IMR-90 (cell line): ENCODE measurements around the gene DUSP10. TPM values are rescaled to one million over a fixed set of nuclear protein-coding genes. Genes with fewer than 3 reads are reported as not detected.

Experiments used
- ATAC-seq: fragments of 200-7000 bp; cut with Tn5 transposase; 2 replicates; pipeline ENCODE4 v1.9.1; 2020; ENCODE audit warnings: low read depth, mild to moderate bottlenecking, moderate library complexity
- BruUV-seq: library from RNA; stranded (reverse); fragments of 400-500 nt; replicated peaks from 2 replicates; lab custom pipeline; 2021; lab: Mats Ljungman, UMichigan
- CTCF ChIA-PET: fragments of 300-600 bp; formaldehyde crosslinking; extraction: SDS; loops from one replicate; lab custom pipeline; 2021; ENCODE audit warnings: antibody characterized with exemption; lab: Yijun Ruan, JAX
- POLR2A ChIA-PET: fragments of 300-600 bp; sonication (Branson Sonifier 250); formaldehyde crosslinking; loops from one replicate; lab custom pipeline; 2022; ENCODE audit warnings: antibody characterized with exemption; ENCODE audit not compliant: unreplicated experiment; lab: Charles Lee
- DNase-seq: peaks from one replicate; pipeline ENCODE4 v3.0.0; 2013
- H2AFZ ChIP-seq: replicated peaks from 2 replicates; pipeline ENCODE3; 2013; ENCODE audit warnings: low read length, mild to moderate bottlenecking; ENCODE audit not compliant: poor library complexity
- H2AK5ac ChIP-seq: 2 replicates; pipeline ENCODE4 v1.6.1; 2013; ENCODE audit warnings: low read depth, low read length, inconsistent platforms
- H2AK9ac ChIP-seq: replicated peaks from 2 replicates; pipeline ENCODE3; 2013; ENCODE audit warnings: mild to moderate bottlenecking, low read depth, low read length, moderate library complexity; ENCODE audit not compliant: poor library complexity
- H2BK120ac ChIP-seq: 2 replicates; pipeline ENCODE4 v1.6.1; 2013; ENCODE audit warnings: low read depth, low read length, inconsistent platforms
- H2BK15ac ChIP-seq: 3 replicates; pipeline ENCODE4 v1.6.1; 2013; ENCODE audit warnings: low read depth, low read length, inconsistent platforms
- H2BK20ac ChIP-seq: 2 replicates; pipeline ENCODE4 v1.6.1; 2013; ENCODE audit warnings: low read depth, mild to moderate bottlenecking, inconsistent platforms, low read length, moderate library complexity
- H2BK5ac ChIP-seq: 2 replicates; pipeline ENCODE4 v1.6.1; 2013; ENCODE audit warnings: mild to moderate bottlenecking, low read depth, low read length, inconsistent platforms; ENCODE audit not compliant: poor library complexity, severe bottlenecking
- H3K14ac ChIP-seq: replicated peaks from 2 replicates; pipeline ENCODE4 v1.6.1; 2013; ENCODE audit warnings: low read depth, low read length, inconsistent platforms
- H3K18ac ChIP-seq: 2 replicates; pipeline ENCODE4 v1.6.1; 2013; ENCODE audit warnings: low read depth, low read length, control low read depth
- H3K23ac ChIP-seq: 2 replicates; pipeline ENCODE4 v1.6.1; 2013; ENCODE audit warnings: low read depth, low read length, inconsistent platforms
- H3K27ac ChIP-seq: 2 replicates; pipeline ENCODE4 v1.5.1; 2013; ENCODE audit warnings: mild to moderate bottlenecking, control low read depth, low read length; ENCODE audit not compliant: insufficient read depth
- H3K27me3 ChIP-seq: 2 replicates; pipeline ENCODE4 v1.6.1; 2013; ENCODE audit warnings: low read length; ENCODE audit not compliant: control insufficient read depth, insufficient read depth
- H3K36me3 ChIP-seq: 2 replicates; pipeline ENCODE4 v1.6.1; 2013; ENCODE audit warnings: low read length, mixed read lengths; ENCODE audit not compliant: control insufficient read depth, insufficient read depth
- H3K4ac ChIP-seq: 2 replicates; pipeline ENCODE4 v1.6.1; 2013; ENCODE audit warnings: low read depth, low read length, inconsistent platforms
- H3K4me1 ChIP-seq: 2 replicates; pipeline ENCODE4 v1.6.1; 2013; ENCODE audit warnings: low read length, mixed read lengths; ENCODE audit not compliant: control insufficient read depth, insufficient read depth
- H3K4me2 ChIP-seq: 2 replicates; pipeline ENCODE4 v1.6.1; 2013; ENCODE audit warnings: low read depth, mild to moderate bottlenecking, control low read depth, low read length, moderate library complexity
- H3K4me3 ChIP-seq: 2 replicates; pipeline ENCODE4 v1.5.1; 2013; ENCODE audit warnings: low read depth, mild to moderate bottlenecking, control low read depth, low read length, moderate library complexity; ENCODE audit not compliant: insufficient read depth
- H3K56ac ChIP-seq: 2 replicates; pipeline ENCODE4 v1.6.1; 2013; ENCODE audit warnings: low read length, inconsistent platforms; ENCODE audit not compliant: insufficient read depth; ENCODE audit errors: extremely low read depth
- H3K79me1 ChIP-seq, 2 experiments: 2 replicates each; pipeline ENCODE4 v1.6.1; 2013; ENCODE audit warnings: low read length in 2 of 2, inconsistent platforms in 1 of 2, low read depth in 1 of 2
- H3K9ac ChIP-seq: 2 replicates; pipeline ENCODE4 v1.6.1; 2013; ENCODE audit warnings: low read depth, low read length, control low read depth
- H3K9me1 ChIP-seq: 2 replicates; pipeline ENCODE4 v1.6.1; 2013; ENCODE audit warnings: low read length, inconsistent platforms; ENCODE audit not compliant: insufficient read depth
- H3K9me3 ChIP-seq: 2 replicates; pipeline ENCODE4 v1.6.1; 2013; ENCODE audit warnings: low read length; ENCODE audit not compliant: control insufficient read depth, insufficient read depth
- H4K20me1 ChIP-seq: 2 replicates; pipeline ENCODE4 v1.6.1; 2013; ENCODE audit warnings: low read length, inconsistent platforms; ENCODE audit not compliant: insufficient read depth
- H4K5ac ChIP-seq: 2 replicates; pipeline ENCODE4 v1.6.1; 2013; ENCODE audit warnings: mild to moderate bottlenecking, low read depth, low read length, control low read depth
- H4K8ac ChIP-seq, 2 experiments: 2 replicates each; pipeline ENCODE4 v1.6.1; 2013; ENCODE audit warnings: low read depth in 2 of 2, low read length in 2 of 2, control low read depth in 1 of 2, inconsistent platforms in 1 of 2
- H4K91ac ChIP-seq: 2 replicates; pipeline ENCODE4 v1.6.1; 2013; ENCODE audit warnings: low read depth, low read length, inconsistent platforms; ENCODE audit not compliant: insufficient read depth
- BHLHE40 ChIP-seq: fragments of 150-350 bp; IDR thresholded peaks from 2 replicates; pipeline ENCODE4 v1.6.1; 2016; ENCODE audit warnings: mild to moderate bottlenecking, low read depth, low read length
- CHD1 ChIP-seq: IDR thresholded peaks from 2 replicates; pipeline ENCODE4 v1.6.1; 2012; ENCODE audit warnings: low read depth, low read length, improper control_type of control experiment
- FOS ChIP-seq: fragments of 150-350 bp; IDR thresholded peaks from 2 replicates; pipeline ENCODE4 v1.6.1; 2016; ENCODE audit warnings: low read depth, low read length
- MXI1 ChIP-seq: IDR thresholded peaks from 2 replicates; pipeline ENCODE4 v1.6.1; 2012; ENCODE audit warnings: low read depth, mild to moderate bottlenecking, low read length, moderate library complexity, borderline replicate concordance
- RAD21 ChIP-seq: IDR thresholded peaks from 2 replicates; pipeline ENCODE4 v1.6.1; 2012; ENCODE audit warnings: low read length, improper control_type of control experiment
- RCOR1 ChIP-seq: IDR thresholded peaks from 2 replicates; pipeline ENCODE4 v1.6.1; 2012; ENCODE audit warnings: mild to moderate bottlenecking, low read length, improper control_type of control experiment; ENCODE audit not compliant: insufficient replicate concordance
- SMC3 ChIP-seq: fragments of 150-350 bp; IDR thresholded peaks from 2 replicates; pipeline ENCODE4 v1.6.1; 2016; ENCODE audit warnings: low read depth, mild to moderate bottlenecking, antibody characterized with exemption, low read length, moderate library complexity
- WGBS, 2 experiments: methylation state at CpG; one replicate each; pipeline versions ENCODE4 v1.1.5 to v1.1.7; 2013; ENCODE audit warnings: missing lambda C conversion rate in 2 of 2; ENCODE audit not compliant: insufficient read length in 1 of 2; ENCODE audit errors: extremely low coverage in 2 of 2; 5-methylcytosine and 5-hydroxymethylcytosine counted together
- dilution Hi-C: fragments of 300-500 bp; cut with HindIII; formaldehyde crosslinking; loops from one replicate; pipeline ENCODE4 v1.14.3; 2018; ENCODE audit warnings: low sequenced_read_pairs; ENCODE audit not compliant: unreplicated experiment
- in situ Hi-C: fragments of 300-500 bp; cut with MboI; formaldehyde crosslinking; loops from 3 replicates; pipeline ENCODE4 v1.14.3; 2019; ENCODE audit warnings: low sequenced_read_pairs, inconsistent platforms, mixed read lengths
- intact Hi-C: fragments of 100-400 bp; cut with micrococcal nuclease; formaldehyde crosslinking; loops from 2 replicates; pipeline ENCODE4 v1.10.0; 2022
- polyA plus RNA-seq, 3 experiments: library from polyadenylated mRNA; depleted of rRNA; stranded (reverse); fragments of >200 nt; gene quantifications; 2 replicates each; pipeline ENCODE4 v1.2.3, GENCODE V29; 2012; ENCODE audit warnings: low replicate concordance in 1 of 3
- total RNA-seq: library from RNA; depleted of rRNA; stranded (reverse); fragments of >200 nt; gene quantifications from 2 replicates; pipeline ENCODE4 v1.2.3, GENCODE V29; 2012
- TF ChIP-seq, protein P1 (sequence below): conservative IDR thresholded peaks from 2 replicates; pipeline ENCODE4 v1.5.1; 2012; ENCODE audit warnings: mild to moderate bottlenecking, low read depth, low read length, improper control_type of control experiment

Gene DUSP10
- total and polyA plus RNA-seq, 2 of the 4 experiments (the other 2 are of a cell fraction) = 41.7 to 59.1 TPM

DNA sequence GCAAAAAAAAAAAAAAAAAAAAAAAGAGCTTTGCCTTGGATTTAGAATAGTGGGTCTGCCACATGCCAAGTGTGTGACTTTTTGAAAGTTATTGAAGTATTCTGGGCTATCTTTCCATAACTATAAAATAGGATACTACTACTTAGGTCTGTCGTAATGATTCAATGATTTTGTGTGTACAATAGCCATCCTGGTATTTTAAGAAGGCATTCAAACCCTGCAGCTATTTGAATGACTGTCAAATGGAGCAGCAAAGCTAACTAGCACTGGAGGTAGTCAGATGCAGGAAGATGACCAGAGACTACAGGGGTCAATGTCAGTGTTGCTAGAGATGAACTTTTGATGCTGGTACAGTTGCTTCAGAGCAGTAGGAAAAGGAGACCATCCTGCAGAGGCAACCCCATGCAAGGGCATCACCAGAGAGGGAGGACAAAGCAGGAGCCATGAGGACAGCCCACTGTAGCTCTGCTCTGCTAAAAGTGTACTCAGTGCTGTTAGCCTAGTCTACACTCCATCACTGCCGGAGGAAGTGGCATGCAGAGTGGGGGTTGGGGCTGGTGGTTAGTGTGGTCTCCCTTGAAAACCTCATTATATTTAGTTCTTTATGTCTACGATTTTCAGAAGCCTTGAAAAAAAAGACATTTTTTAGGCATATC is 29.0 kb downstream of the DUSP10 start (continued):
- TF ChIP-seq, protein P1, sequence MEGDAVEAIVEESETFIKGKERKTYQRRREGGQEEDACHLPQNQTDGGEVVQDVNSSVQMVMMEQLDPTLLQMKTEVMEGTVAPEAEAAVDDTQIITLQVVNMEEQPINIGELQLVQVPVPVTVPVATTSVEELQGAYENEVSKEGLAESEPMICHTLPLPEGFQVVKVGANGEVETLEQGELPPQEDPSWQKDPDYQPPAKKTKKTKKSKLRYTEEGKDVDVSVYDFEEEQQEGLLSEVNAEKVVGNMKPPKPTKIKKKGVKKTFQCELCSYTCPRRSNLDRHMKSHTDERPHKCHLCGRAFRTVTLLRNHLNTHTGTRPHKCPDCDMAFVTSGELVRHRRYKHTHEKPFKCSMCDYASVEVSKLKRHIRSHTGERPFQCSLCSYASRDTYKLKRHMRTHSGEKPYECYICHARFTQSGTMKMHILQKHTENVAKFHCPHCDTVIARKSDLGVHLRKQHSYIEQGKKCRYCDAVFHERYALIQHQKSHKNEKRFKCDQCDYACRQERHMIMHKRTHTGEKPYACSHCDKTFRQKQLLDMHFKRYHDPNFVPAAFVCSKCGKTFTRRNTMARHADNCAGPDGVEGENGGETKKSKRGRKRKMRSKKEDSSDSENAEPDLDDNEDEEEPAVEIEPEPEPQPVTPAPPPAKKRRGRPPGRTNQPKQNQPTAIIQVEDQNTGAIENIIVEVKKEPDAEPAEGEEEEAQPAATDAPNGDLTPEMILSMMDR = no peak

DNA sequence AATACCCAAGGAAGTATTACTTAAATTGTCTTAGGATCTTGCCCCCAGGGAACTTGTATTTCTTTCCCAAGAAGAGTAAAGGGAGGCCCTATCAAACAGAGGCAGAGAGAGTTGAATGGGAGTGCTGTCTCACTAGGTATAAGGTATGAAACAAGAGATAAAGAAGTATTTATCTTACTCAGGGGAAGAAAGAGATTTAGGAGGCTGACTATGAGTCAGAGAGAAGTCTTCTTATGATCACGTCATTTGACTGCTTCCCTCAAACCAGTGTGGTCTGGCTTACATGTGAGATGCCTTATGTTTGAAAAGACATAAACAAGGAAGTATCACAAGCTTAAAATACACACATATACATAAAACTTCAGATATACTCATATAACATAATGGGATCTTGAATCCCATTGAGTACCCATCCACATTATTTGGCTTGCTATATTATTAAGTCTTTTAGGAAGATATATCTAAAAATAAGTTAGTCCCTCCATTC is 29.6 kb downstream of the DUSP10 start:
- Histone ChIP-seq H2BK120ac (no peak overlapping the region; the same call in 1 of the 2 replicates), H3K9me3 (no peaks in the 10 kb centered on the region), H2BK5ac (peak overlapping the region; percentile 61), H3K27ac (peak overlapping the region; percentile 10; the same call in 1 of the 2 replicates), H2AK9ac (no peak overlapping the region), H3K18ac (peak overlapping the region; percentile 44; the same call in 1 of the 2 replicates), H4K8ac (peak overlapping the region in 1 of 2 experiments; percentile 54; a peak in 1 of 4 replicates), H2AK5ac (no peak overlapping the region), H3K9me1 (peaks cover 29% of the 10 kb centered on the region), H3K27me3 (no peaks in the 10 kb centered on the region), H2AFZ (no peak overlapping the region), H2BK15ac (no peak overlapping the region), H3K23ac (no peak overlapping the region), H4K5ac (peak overlapping the region; percentile 28; the same call in 1 of the 2 replicates), H3K4me3 (no peak overlapping the region), H3K9ac (no peak overlapping the region), H3K4ac (no peak overlapping the region; the same call in 1 of the 2 replicates), H3K14ac (no peak overlapping the region), H4K91ac (no peak overlapping the region; the same call in 1 of the 2 replicates), H3K79me1 (peaks cover 27 to 76% of the 10 kb centered on the region in 2 experiments), H3K4me1 (peaks cover 37% of the 10 kb centered on the region), H4K20me1 (peaks cover 7% of the 10 kb centered on the region; the same call in 1 of the 2 replicates), H3K36me3 (peaks cover 16% of the 10 kb centered on the region), H2BK20ac (peak overlapping the region; percentile 21; the same call in 1 of the 2 replicates), H3K56ac (no peak overlapping the region), H3K4me2 (peak overlapping the region; percentile 56; the same call in 1 of the 2 replicates)
- BruUV-seq = no TSS peak
- intact Hi-C loops = no loop called here
- ChIA-PET POLR2A (no interaction called here), CTCF (interaction anchor here (0.7 to 1.0 kb wide), 2 partner anchors 18 to 500 kb away, joined by 3 to 4 read pairs; no protein-coding TSS in a partner anchor)
- in situ Hi-C loops = no loop called here
- ATAC-seq = peak; percentile 63
- TF ChIP-seq RCOR1 (no peak), BHLHE40 (peak; percentile 48; the same call in 1 of the 2 replicates), SMC3 (no peak), RAD21 (0 out of 2 replicates have a peak, but pooled peaks have one; percentile 15), CHD1 (no peak), MXI1 (peak; percentile 79; the same call in 1 of the 2 replicates), FOS (peak; percentile 86)
- WGBS, 2 experiments = no CpG with 5 or more reads among the region's 1 CpG
- DNase-seq = peak; percentile 99
- dilution Hi-C loops = no loop called here
